Ectodermal cell (in vitro differentiated cells): Measurements from ENCODE around the gene LRRK1.
"Not testable (repeated sequence)": the region's sequence is repeated elsewhere in the genome, so short reads cannot be mapped to it uniquely, and the experiment has no call there.

Experiments used
- H3K27ac ChIP-seq: 2 replicates; pipeline ENCODE4 v1.7.0; 2013; ENCODE audit warnings: mild to moderate bottlenecking, low read depth, low read length; ENCODE audit not compliant: insufficient read depth, poor library complexity, severe bottlenecking
- H3K27me3 ChIP-seq: 2 replicates; pipeline ENCODE4 v1.7.0; 2013; ENCODE audit warnings: mild to moderate bottlenecking, low read length; ENCODE audit not compliant: insufficient read depth, control insufficient read depth, poor library complexity, severe bottlenecking
- H3K36me3 ChIP-seq: one replicate; pipeline ENCODE4 v1.7.0; 2013; ENCODE audit warnings: low read length; ENCODE audit not compliant: control insufficient read depth, insufficient read depth
- H3K4me1 ChIP-seq: one replicate; pipeline ENCODE4 v1.7.0; 2013; ENCODE audit warnings: low read length; ENCODE audit not compliant: control insufficient read depth, insufficient read depth
- H3K4me3 ChIP-seq: 2 replicates; pipeline ENCODE4 v1.7.0; 2013; ENCODE audit warnings: low read depth, low read length, control low read depth; ENCODE audit not compliant: insufficient read depth
- H3K9me3 ChIP-seq: 2 replicates; pipeline ENCODE4 v1.7.0; 2013; ENCODE audit warnings: mild to moderate bottlenecking, low read length, moderate library complexity; ENCODE audit not compliant: control insufficient read depth
- WGBS, 2 experiments: methylation state at CpG; one replicate each; pipeline ENCODE4 v1.1.7; 2013; ENCODE audit warnings: missing lambda C conversion rate in 2 of 2; 5-methylcytosine and 5-hydroxymethylcytosine counted together

The LRRK1 gene

GRCh38 chr15:101070024-101070423 is 150.9 kb downstream of the LRRK1 start:
- Histone ChIP-seq H3K27ac (no peak overlapping the region), H3K27me3 (no peaks in the 10 kb centered on the region), H3K4me1 (peaks cover 33% of the 10 kb centered on the region), H3K9me3 (no peaks in the 10 kb centered on the region), H3K36me3 (no peaks in the 10 kb centered on the region), H3K4me3 (no peak overlapping the region)
- 72% methylated on average over 6 of the region's 6 CpGs for WGBS, 2 experiments

- no peaks in the 10 kb centered on the region for H3K27me3 ChIP-seq
- no peaks in the 10 kb centered on the region for H3K36me3 ChIP-seq
- no peaks in the 10 kb centered on the region for H3K9me3 ChIP-seq
- 71 to 72% methylated on average over 6 of the region's 6 CpGs for whole genome bisulfite sequencing, 2 experiments
- H3K4me1 ChIP-seq, result peaks cover 33% of the 10 kb centered on the region
- no peak overlapping the region for H3K4me3 ChIP-seq
- H3K27ac ChIP-seq, result no peak overlapping the region
Measured at GRCh38 chr15:101070502-101071273, 151.5 kb downstream of the LRRK1 start.

- Histone ChIP-seq H3K4me1 (peaks cover 33% of the 10 kb centered on the region), H3K27me3 (no peaks in the 10 kb centered on the region), H3K36me3 (no peaks in the 10 kb centered on the region), H3K4me3 (no peak overlapping the region), H3K9me3 (no peaks in the 10 kb centered on the region), H3K27ac (no peak overlapping the region)
- 89 to 90% methylated on average over 10 of the region's 10 CpGs for WGBS, 2 experiments
Measured at GRCh38 chr15:101071651-101072050, 152.5 kb downstream of the LRRK1 start.

GRCh38 chr15:101072235-101072634 is 153.1 kb downstream of the LRRK1 start:
- peaks cover 32% of the 10 kb centered on the region for H3K4me1 ChIP-seq
- H3K27me3 ChIP-seq, H3K36me3 ChIP-seq, H3K9me3 ChIP-seq, H3K27ac ChIP-seq, H3K4me3 ChIP-seq: not testable (repeated sequence)
- 88 to 98% methylated on average over 4 of the region's 4 CpGs for WGBS, 2 experiments

- not testable (repeated sequence) for H3K36me3 ChIP-seq, H3K27ac ChIP-seq, H3K27me3 ChIP-seq, H3K9me3 ChIP-seq, H3K4me1 ChIP-seq, H3K4me3 ChIP-seq
- WGBS, 2 experiments, result 47% methylated on average over 15 of the region's 15 CpGs
Measured at GRCh38 chr15:101077806-101078668, 158.9 kb downstream of the LRRK1 start.

- H3K36me3 ChIP-seq, result no peaks in the 10 kb centered on the region
- H3K27me3 ChIP-seq, result no peaks in the 10 kb centered on the region
- no peaks in the 10 kb centered on the region for H3K9me3 ChIP-seq
- no peak overlapping the region for H3K4me3 ChIP-seq
- no peak overlapping the region for H3K27ac ChIP-seq
- H3K4me1 ChIP-seq, result no peaks in the 10 kb centered on the region
- WGBS, 2 experiments, result 81 to 85% methylated on average over 16 of the region's 16 CpGs
Measured at GRCh38 chr15:101078669-101079323, 159.6 kb downstream of the LRRK1 start.

GRCh38 chr15:101081900-101082299 is 162.7 kb downstream of the LRRK1 start:
- Histone ChIP-seq H3K27me3 (no peaks in the 10 kb centered on the region), H3K4me1 (no peaks in the 10 kb centered on the region), H3K27ac (no peak overlapping the region), H3K36me3 (no peaks in the 10 kb centered on the region), H3K4me3 (no peak overlapping the region), H3K9me3 (no peaks in the 10 kb centered on the region)
- WGBS, 2 experiments, result 93 to 95% methylated on average over 9 of the region's 9 CpGs

GRCh38 chr15:101083336-101084045 is 164.3 kb downstream of the LRRK1 start:
- no peaks in the 10 kb centered on the region for H3K9me3 ChIP-seq
- H3K4me3 ChIP-seq, result no peak overlapping the region
- H3K4me1 ChIP-seq, result no peaks in the 10 kb centered on the region
- whole genome bisulfite sequencing, 2 experiments, result 83 to 84% methylated on average over 11 of the region's 11 CpGs
- no peaks in the 10 kb centered on the region for H3K36me3 ChIP-seq
- H3K27ac ChIP-seq, result no peak overlapping the region
- no peaks in the 10 kb centered on the region for H3K27me3 ChIP-seq

- Histone ChIP-seq H3K36me3 (no peaks in the 10 kb centered on the region), H3K4me3 (no peak overlapping the region), H3K27ac (no peak overlapping the region), H3K9me3 (no peaks in the 10 kb centered on the region), H3K27me3 (no peaks in the 10 kb centered on the region), H3K4me1 (no peaks in the 10 kb centered on the region)
- WGBS, 2 experiments, result 86 to 89% methylated on average over 10 of the region's 10 CpGs
Measured at GRCh38 chr15:101084801-101085200, 165.6 kb downstream of the LRRK1 start.
